NCI-H2081 treated with DMSO at 0.1 percent for 48 hours (cell line): ENCODE results near the gene SDR9C7.
"Not testable (repeated sequence)": the region's sequence is repeated elsewhere in the genome, so short reads cannot be mapped to it uniquely, and the experiment has no call there.

Experiments used
- DNase-seq: peaks from one replicate; lab custom pipeline; 2025; lab: John Stamatoyannopoulos, UW

Gene SDR9C7

GRCh38 chr12:56953314-56953713, 19.1 kb upstream of the SDR9C7 start:
- DNase-seq: no peak

DNA sequence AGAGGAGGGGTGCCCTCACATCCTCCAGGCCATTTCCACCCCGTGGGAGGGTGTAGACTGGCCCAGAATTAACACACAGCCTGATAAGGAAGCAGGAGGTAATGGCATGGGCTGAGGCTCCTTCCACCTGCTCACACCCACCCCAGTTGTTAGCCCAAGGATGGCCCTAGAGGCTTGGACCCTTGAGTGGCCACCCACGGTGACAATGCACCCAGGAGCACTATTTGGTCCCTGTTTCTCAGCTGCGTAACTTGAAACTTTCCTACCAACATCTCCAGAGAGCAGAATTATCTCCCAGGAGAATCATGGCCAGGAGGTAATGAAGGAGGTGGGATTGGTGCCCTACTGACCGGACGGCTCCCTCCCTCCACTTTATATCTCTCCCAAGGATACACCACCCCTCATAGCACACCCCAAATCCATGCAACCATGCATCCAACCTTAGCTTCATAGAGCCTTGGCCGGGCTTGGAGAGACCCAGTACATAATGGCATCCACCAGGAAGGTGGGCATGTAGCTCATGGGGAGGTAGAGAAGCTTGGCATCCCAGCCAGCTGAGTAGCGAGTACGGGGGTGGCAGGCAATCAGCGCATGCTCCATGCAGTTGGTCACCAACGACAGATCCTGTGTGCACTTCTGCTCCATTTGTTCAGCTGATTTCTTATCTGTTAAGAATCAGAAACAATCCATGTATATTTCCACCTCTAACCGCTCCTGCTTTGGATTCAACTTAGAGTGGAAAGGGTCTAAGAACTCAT, 17.6 kb upstream of the SDR9C7 start:
- no peak for DNase-seq

DNA sequence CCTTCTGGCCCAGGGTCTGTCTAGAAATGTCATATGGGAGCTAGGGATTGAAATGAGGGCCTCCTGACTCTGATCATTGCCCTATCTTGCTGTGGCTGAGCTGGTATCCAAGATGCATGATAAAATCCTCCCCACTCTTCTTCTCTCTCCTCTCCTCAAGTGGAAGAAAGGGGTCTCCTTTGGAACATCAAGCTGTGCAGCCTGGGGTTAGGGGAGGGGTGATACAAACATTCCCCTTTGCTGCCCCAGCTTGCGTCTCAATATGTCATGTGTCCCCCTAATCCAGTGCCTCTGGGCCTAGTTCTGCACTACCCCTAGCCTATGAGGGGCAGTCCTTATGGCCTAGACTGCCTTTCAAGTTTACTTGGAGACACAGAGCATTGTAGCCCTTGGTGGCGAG, 14.7 kb upstream of the SDR9C7 start:
- no peak for DNase-seq

DNA sequence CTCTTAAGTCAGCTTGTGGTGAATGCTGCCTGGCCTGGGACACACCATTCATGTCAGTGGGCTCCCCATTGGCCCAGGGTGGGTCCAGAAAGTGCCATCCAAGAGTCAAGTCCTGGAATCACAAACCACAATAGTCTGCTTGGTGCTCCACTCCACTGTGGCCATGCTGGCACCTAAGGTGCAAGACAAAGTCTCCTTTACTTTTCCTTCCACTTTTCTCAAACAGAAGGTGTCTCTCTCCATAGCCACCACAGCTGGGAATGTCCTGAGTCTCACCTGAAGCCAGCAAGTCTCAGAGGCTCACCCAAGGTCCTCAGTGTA, 14.2 kb upstream of the SDR9C7 start:
- no peak for DNase-seq

- no peak for DNase-seq
Measured at GRCh38 chr12:56947633-56948456, 13.6 kb upstream of the SDR9C7 start.

DNA sequence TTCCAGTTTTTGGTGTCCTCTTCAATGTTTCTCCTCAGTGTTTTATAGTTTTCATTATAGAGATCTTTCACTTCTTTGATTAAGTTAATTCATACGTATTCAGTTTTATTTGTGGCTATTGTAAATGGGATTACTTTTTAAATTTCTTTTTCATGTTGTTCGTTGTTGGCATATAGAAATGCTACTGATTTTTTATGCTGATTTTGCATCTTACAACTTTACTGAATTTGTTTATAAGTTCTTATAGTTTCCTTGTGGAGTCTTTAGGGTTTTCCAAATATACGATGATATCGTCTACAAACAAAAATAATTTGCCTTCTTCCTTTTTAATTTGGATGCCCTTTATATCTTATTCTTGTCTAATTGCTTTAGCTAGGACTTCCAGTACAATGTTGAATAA, 9.7 kb upstream of the SDR9C7 start:
- DNase-seq: no peak

GRCh38 chr12:56943374-56943773, 9.2 kb upstream of the SDR9C7 start:
- DNase-seq: not testable (repeated sequence)

- DNase-seq: no peak
Measured at GRCh38 chr12:56941299-56942017, 7.2 kb upstream of the SDR9C7 start.

DNA sequence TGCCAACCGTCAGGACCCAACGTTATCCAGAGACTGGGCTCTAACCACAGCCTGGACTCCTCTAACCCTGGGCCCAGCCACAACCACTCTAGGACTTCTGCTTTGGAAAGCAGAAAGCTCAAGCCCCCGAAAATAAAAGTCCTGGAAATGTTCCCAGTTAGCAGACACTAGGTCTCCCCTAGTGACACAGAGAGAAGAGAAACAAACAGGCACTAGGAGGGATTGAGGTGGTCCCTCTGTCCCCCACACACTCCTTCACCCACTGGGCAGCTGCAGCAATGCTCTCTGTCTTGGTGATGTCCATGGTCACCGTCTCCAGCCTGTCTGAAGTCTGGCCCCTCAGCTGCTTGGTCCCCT, 6.7 kb upstream of the SDR9C7 start:
- not testable (repeated sequence) for DNase-seq

GRCh38 chr12:56935752-56936151, 1.5 kb upstream of the SDR9C7 start:
- no peak for DNase-seq

DNA sequence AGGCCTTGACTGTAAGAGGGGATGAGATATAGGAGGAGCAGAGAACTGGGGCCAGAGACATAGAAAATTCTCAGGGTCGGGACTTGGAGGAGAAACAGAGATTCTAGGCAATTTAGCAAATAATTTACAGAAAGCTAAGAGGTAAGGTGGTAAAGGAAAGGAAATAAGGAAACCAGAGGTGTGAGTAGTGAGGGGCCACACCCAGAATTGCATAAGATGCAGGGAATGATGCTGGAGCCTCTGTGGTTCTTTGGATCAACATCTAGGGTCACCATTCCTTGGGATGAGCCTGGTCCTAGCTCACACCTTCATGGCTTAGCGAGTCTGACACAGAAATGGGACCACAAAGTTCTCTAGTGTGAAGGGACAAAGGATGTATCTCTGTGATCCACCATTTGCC, 949 bp upstream of the SDR9C7 start:
- no peak for DNase-seq

DNA sequence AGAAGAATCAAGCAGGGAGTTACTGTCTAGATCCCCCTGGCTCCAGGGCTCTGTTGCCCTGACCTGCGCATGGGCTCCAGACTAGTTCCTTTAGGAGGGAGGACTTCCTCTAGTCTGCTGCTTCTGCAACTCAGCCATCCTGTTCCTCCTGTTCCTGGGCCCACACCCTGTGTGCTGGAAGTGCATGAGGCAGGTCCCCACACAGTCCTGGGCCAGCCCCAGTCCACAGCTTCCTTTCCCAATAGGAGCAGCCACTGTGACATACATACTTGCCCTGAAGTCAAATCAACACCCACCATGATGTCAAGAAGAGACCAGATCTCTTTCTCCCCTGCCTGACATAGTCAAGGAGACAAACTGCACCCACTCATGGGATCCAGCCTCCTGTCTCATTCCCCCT, 1.3 kb downstream of the SDR9C7 start:
- DNase-seq: no peak

- no peak for DNase-seq
Measured at GRCh38 chr12:56932146-56932545, 2.1 kb downstream of the SDR9C7 start.

GRCh38 chr12:56931474-56931978, 2.7 kb downstream of the SDR9C7 start:
- no peak for DNase-seq

- DNase-seq: no peak
Measured at GRCh38 chr12:56930241-56930640, 4.0 kb downstream of the SDR9C7 start.

GRCh38 chr12:56929780-56930179, 4.4 kb downstream of the SDR9C7 start:
- no peak for DNase-seq

- no peak for DNase-seq
Measured at GRCh38 chr12:56928262-56928661, 5.9 kb downstream of the SDR9C7 start.

DNA sequence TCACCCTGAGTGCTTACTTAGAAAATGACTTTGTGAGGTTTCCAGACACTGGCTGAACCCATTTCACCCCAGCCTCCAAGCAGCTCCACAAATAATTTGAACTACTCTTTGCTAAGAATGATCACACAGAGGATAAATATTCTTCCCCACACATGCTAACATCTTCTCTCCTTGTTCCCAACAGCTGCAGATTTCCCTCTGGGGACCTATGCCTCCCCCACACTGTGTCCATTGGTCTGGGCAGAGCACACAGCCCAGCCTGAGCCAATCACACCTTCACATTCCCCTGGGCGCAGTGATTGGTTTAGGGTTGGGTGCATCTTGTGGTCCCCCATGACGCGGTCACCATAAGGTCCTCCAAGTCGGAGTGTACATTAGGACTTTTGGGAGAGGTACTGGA, 6.9 kb downstream of the SDR9C7 start:
- no peak for DNase-seq

DNA sequence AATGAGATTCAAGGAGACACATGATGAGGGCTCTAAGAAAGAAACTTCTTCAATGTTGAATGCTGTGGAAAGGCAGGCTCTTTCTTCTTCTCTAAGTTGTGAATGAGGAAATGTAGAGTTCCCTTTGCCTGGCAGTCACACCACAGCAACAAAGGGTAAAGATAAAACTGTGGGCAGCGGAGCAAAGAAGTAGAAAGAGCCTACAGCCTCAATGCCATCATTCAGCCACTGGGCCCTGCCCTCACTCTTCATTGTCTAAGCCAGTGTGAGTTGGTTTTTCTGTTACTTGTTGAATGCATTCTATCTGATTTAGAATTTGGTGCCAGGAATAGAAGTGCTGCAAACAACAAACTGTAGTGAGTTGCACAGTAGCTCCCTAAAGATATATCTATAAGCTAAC, 12.2 kb downstream of the SDR9C7 start:
- DNase-seq: no peak

GRCh38 chr12:56921346-56921745, 12.9 kb downstream of the SDR9C7 start:
- DNase-seq: no peak

DNA sequence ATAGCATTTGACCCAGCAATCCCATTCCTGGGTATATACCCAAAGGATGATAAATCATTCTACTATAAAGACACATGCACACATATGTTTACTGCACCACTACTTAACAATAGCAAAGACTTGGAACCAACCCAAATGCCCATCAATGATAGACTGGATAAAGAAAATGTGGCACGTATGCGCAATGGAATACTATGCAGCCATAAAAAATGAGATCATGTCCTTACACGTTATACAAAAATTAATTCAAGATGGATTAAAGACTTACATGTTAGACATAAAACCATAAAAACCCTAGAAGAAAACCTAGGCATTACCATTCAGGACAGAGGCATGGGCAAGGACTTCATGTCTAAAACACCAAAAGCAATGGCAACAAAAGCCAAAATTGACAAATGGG, 16.1 kb downstream of the SDR9C7 start:
- DNase-seq: not testable (repeated sequence)

DNA sequence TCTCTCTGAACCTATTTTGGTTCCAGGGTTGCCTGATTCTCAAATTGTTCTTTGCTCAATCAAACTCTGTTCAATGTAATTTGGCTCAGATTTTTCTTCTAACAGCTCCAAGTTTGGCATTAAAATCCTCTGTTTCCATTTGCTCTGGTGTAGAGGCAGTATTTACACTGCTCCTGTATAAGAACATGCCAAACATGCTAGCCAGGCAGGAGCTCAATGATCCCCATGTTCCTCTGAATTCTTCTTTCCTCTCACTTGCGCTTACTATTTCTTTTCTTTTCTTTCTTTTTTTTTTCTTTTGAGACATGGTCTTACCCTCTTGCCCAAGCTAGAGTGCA, 17.2 kb downstream of the SDR9C7 start:
- DNase-seq: no peak
